HCT116 (cell line): ENCODE results near the gene ADGRL3. TPM values are rescaled to one million over a fixed set of nuclear protein-coding genes. Genes with fewer than 3 reads are reported as not detected.

Source experiments
- ATAC-seq: fragments of 200-7000 bp; cut with Tn5 transposase; 2 replicates; pipeline ENCODE4 v1.9.1; 2020; ENCODE audit warnings: mild to moderate bottlenecking, moderate library complexity
- BruUV-seq: library from RNA; stranded (reverse); fragments of 400-500 nt; replicated peaks from 2 replicates; lab custom pipeline; 2021; lab: Mats Ljungman, UMichigan
- CTCF ChIA-PET: fragments of 300-600 bp; sonication (Branson Sonifier 250); formaldehyde crosslinking; loops from one replicate; lab custom pipeline; 2021; ENCODE audit warnings: antibody characterized with exemption; lab: Charles Lee
- POLR2A ChIA-PET: fragments of 300-600, 350-600 bp; sonication (Branson Sonifier 250); formaldehyde crosslinking; loops from one replicate; lab custom pipeline; 2021; ENCODE audit warnings: antibody characterized with exemption; lab: Charles Lee
- RAD21 ChIA-PET, 2 experiments: fragments of 300-600 bp; sonication (Branson Sonifier 250); formaldehyde crosslinking; loops; one replicate each; lab custom pipeline; 2023; ENCODE audit warnings: low total read pairs in 2 of 2; ENCODE audit not compliant: uncharacterized antibody in 2 of 2, unreplicated experiment in 2 of 2, low non-redundant PET in 1 of 2; lab: Charles Lee
- DNase-seq: peaks from one replicate; pipeline ENCODE4 v3.0.0-alpha.2; 2010; ENCODE audit warnings: low read depth, low spot score
- H2AFZ ChIP-seq: fragments of 200-600 bp; shearing (Covaris generic), sonication (generic); 2 replicates; pipeline ENCODE4 v1.6.1; 2017; ENCODE audit warnings: low read depth, mixed run types, mixed read lengths, antibody characterized with exemption, low read length; ENCODE audit not compliant: poor library complexity, severe bottlenecking
- H3K27ac ChIP-seq: 2 replicates; pipeline ENCODE4 v1.5.1; 2012; ENCODE audit warnings: low read depth, low read length
- H3K27me3 ChIP-seq: fragments of 200-600 bp; sonication (generic); 2 replicates; pipeline ENCODE4 v1.6.1; 2016; ENCODE audit warnings: mixed run types, low read length, mixed read lengths; ENCODE audit not compliant: insufficient read depth
- H3K36me3 ChIP-seq, 2 experiments: fragments of 200-500 bp in 1 of 2; fragments of 200-600 bp in 1 of 2; sonication (Bioruptor generic) in 1 of 2; sonication (generic) in 1 of 2; 2 replicates each; pipeline versions ENCODE4 v1.5.1 to v1.6.1; 2014 to 2016; ENCODE audit warnings: low read length in 2 of 2, inconsistent platforms in 1 of 2, mixed read lengths in 1 of 2, mixed run types in 1 of 2; ENCODE audit not compliant: insufficient read depth in 2 of 2, control insufficient read depth in 1 of 2
- H3K4me1 ChIP-seq, 2 experiments: fragments of 200-600 bp in 1 of 2; sonication (generic) in 1 of 2; 2 replicates each; pipeline versions ENCODE4 v1.5.1 to v1.6.1; 2012 to 2017; ENCODE audit warnings: low read length in 2 of 2, inconsistent platforms in 1 of 2, mild to moderate bottlenecking in 1 of 2, mixed read lengths in 1 of 2, mixed run types in 1 of 2, moderate library complexity in 1 of 2; ENCODE audit not compliant: insufficient read depth in 2 of 2, control insufficient read depth in 1 of 2
- H3K4me2 ChIP-seq: fragments of 200-600 bp; sonication (generic); 2 replicates; pipeline ENCODE4 v1.6.1; 2017; ENCODE audit warnings: mixed run types, low read length, mixed read lengths
- H3K4me3 ChIP-seq, 2 experiments: fragments of 200-600 bp in 1 of 2; sonication (generic) in 1 of 2; replicated peaks in 1 of 2; 2 replicates each; pipeline ENCODE4 v1.5.1; 2011 to 2016; ENCODE audit warnings: low read length in 2 of 2, control low read depth in 1 of 2, low read depth in 1 of 2, mild to moderate bottlenecking in 1 of 2, mixed read lengths in 1 of 2, mixed run types in 1 of 2
- H3K79me2 ChIP-seq: fragments of 200-600 bp; sonication (generic); 2 replicates; pipeline ENCODE4 v1.6.1; 2017; ENCODE audit warnings: mild to moderate bottlenecking, mixed run types, low read length, moderate library complexity, mixed read lengths; ENCODE audit not compliant: insufficient read depth
- H3K9ac ChIP-seq: fragments of 200-600 bp; sonication (generic); 2 replicates; pipeline ENCODE4 v1.6.1; 2016; ENCODE audit warnings: low read length, mixed read lengths
- H3K9me2 ChIP-seq: fragments of 200-600 bp; sonication (generic), shearing (Covaris generic); 2 replicates; pipeline ENCODE4 v1.6.1; 2017; ENCODE audit warnings: mixed run types, mild to moderate bottlenecking, moderate library complexity; ENCODE audit not compliant: insufficient read depth
- H3K9me3 ChIP-seq, 2 experiments: fragments of 200-500 bp in 1 of 2; fragments of 200-600 bp in 1 of 2; sonication (Bioruptor generic) in 1 of 2; sonication (generic) in 1 of 2; 2 replicates each; pipeline ENCODE4 v1.6.1; 2014 to 2017; ENCODE audit warnings: low read length in 2 of 2, mixed read lengths in 2 of 2, inconsistent platforms in 1 of 2, low read depth in 1 of 2, mild to moderate bottlenecking in 1 of 2, mixed run types in 1 of 2, moderate library complexity in 1 of 2; ENCODE audit not compliant: control insufficient read depth in 1 of 2, insufficient read depth in 1 of 2
- H4K20me1 ChIP-seq: fragments of 200-600 bp; sonication (generic), shearing (Covaris generic); 2 replicates; pipeline ENCODE4 v1.6.1; 2017; ENCODE audit warnings: mixed run types, mild to moderate bottlenecking, moderate library complexity; ENCODE audit not compliant: insufficient read depth
- ATF3 ChIP-seq: IDR thresholded peaks from 2 replicates; pipeline ENCODE4 v1.6.1; 2012
- CBX3 ChIP-seq: IDR thresholded peaks from 2 replicates; pipeline ENCODE4 v1.6.1; 2012; ENCODE audit warnings: low read depth
- CEBPB ChIP-seq: IDR thresholded peaks from 2 replicates; pipeline ENCODE4 v1.6.1; 2012; ENCODE audit warnings: low read depth
- EZH2phosphoT487 ChIP-seq: fragments of 200-600 bp; IDR thresholded peaks from 2 replicates; pipeline ENCODE4 v1.6.1; 2018; ENCODE audit warnings: antibody characterized with exemption, borderline replicate concordance
- FOSL1 ChIP-seq: IDR thresholded peaks from 2 replicates; pipeline ENCODE4 v1.6.1; 2012; ENCODE audit warnings: low read depth
- JUND ChIP-seq: IDR thresholded peaks from 2 replicates; pipeline ENCODE4 v1.6.1; 2012
- POLR2A ChIP-seq: IDR thresholded peaks from 2 replicates; pipeline ENCODE4 v1.7.0; 2011; ENCODE audit warnings: borderline replicate concordance; ENCODE audit not compliant: insufficient read depth, insufficient read length; ENCODE audit errors: extremely low read depth
- POLR2AphosphoS5 ChIP-seq: IDR thresholded peaks from 2 replicates; pipeline ENCODE4 v1.6.1; 2011; ENCODE audit warnings: mild to moderate bottlenecking, low read depth, low read length, moderate library complexity
- SIN3A ChIP-seq: IDR thresholded peaks from 2 replicates; pipeline ENCODE4 v1.6.1; 2012; ENCODE audit warnings: low read depth
- SP1 ChIP-seq: IDR thresholded peaks from 2 replicates; pipeline ENCODE4 v1.6.1; 2012; ENCODE audit warnings: low read depth
- SRF ChIP-seq: IDR thresholded peaks from 2 replicates; pipeline ENCODE4 v1.6.1; 2012; ENCODE audit warnings: low read depth
- TCF7L2 ChIP-seq: IDR thresholded peaks from 2 replicates; pipeline ENCODE4 v1.7.0; 2011; ENCODE audit warnings: borderline replicate concordance, inconsistent platforms; ENCODE audit not compliant: insufficient read depth, insufficient read length; ENCODE audit errors: extremely low read depth
- ZBTB33 ChIP-seq: IDR thresholded peaks from 2 replicates; pipeline ENCODE4 v1.6.1; 2011; ENCODE audit warnings: mild to moderate bottlenecking, low read length, moderate library complexity; ENCODE audit not compliant: insufficient replicate concordance; ENCODE audit errors: extremely low read depth
- ZFX ChIP-seq: fragments of 450-650 bp; IDR thresholded peaks from 2 replicates; pipeline ENCODE4 v1.6.1; 2017
- intact Hi-C: fragments of 100-400 bp; cut with micrococcal nuclease; formaldehyde crosslinking; loops from 2 replicates; pipeline ENCODE4 v1.10.0; 2022
- total RNA-seq: library from RNA; stranded (reverse); gene quantifications from one replicate; pipeline ENCODE4 v1.2.1, GENCODE V29; 2021; ENCODE audit not compliant: unreplicated experiment
- TF ChIP-seq, protein P1 (sequence below), 3 experiments: fragments of 200-600 bp in 1 of 3; sonication (generic) in 1 of 3; IDR thresholded peaks in 2 of 3; conservative IDR thresholded peaks in 1 of 3; 2 replicates each; pipeline ENCODE4 v1.5.1; 2012 to 2017; ENCODE audit warnings: low read depth in 2 of 3, low read length in 2 of 3, antibody characterized with exemption in 1 of 3, borderline replicate concordance in 1 of 3, control low read depth in 1 of 3, mild to moderate bottlenecking in 1 of 3, mixed read lengths in 1 of 3, mixed run types in 1 of 3, moderate library complexity in 1 of 3; ENCODE audit not compliant: insufficient read depth in 1 of 3

ADGRL3 gene
- total RNA-seq, 1 experiment from 2014 or later, result not detected

GRCh38 chr4:62003695-62004094 is 803.6 kb downstream of the ADGRL3 start:
- BruUV-seq, result no TSS peak
- intact Hi-C loops, result no loop called here

DNA sequence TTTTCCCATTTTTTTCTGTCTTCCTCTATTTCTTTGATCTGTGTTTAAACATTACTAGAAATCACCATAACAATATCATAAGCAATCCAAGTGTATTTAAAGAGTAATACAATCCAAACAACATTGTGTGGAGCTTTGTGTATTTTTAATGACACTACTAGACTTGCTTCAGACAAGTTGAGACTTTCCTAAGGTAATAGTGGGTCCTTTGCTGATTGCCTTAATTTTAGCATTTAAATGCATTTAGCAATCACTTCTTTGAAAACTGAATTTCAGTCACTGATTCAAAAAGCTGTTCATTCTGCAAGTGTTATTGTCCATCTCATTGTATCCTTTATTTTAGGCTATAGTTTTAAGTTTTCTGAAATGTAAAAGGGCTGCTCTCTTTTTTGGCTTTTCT is 804.8 kb downstream of the ADGRL3 start:
- Histone ChIP-seq H3K4me1 (no peaks in the 10 kb centered on the region), H3K4me3 (no peak overlapping the region), H3K79me2 (no peaks in the 10 kb centered on the region), H3K9ac (no peak overlapping the region), H3K9me2 (no peaks in the 10 kb centered on the region), H3K27ac (no peak overlapping the region), H3K27me3 (no peaks in the 10 kb centered on the region), H2AFZ (no peak overlapping the region), H3K9me3 (peaks cover 8 to 11% of the 10 kb centered on the region in 2 experiments; a peak in 2 of 4 replicates), H3K36me3 (no peaks in the 10 kb centered on the region), H3K4me2 (no peak overlapping the region), H4K20me1 (no peaks in the 10 kb centered on the region; the same call in 1 of the 2 replicates)
- intact Hi-C loops, result no loop called here
- BruUV-seq, result no TSS peak
- ChIA-PET RAD21 (no interaction called here), CTCF (no interaction called here), POLR2A (no interaction called here)
- TF ChIP-seq, protein P1, sequence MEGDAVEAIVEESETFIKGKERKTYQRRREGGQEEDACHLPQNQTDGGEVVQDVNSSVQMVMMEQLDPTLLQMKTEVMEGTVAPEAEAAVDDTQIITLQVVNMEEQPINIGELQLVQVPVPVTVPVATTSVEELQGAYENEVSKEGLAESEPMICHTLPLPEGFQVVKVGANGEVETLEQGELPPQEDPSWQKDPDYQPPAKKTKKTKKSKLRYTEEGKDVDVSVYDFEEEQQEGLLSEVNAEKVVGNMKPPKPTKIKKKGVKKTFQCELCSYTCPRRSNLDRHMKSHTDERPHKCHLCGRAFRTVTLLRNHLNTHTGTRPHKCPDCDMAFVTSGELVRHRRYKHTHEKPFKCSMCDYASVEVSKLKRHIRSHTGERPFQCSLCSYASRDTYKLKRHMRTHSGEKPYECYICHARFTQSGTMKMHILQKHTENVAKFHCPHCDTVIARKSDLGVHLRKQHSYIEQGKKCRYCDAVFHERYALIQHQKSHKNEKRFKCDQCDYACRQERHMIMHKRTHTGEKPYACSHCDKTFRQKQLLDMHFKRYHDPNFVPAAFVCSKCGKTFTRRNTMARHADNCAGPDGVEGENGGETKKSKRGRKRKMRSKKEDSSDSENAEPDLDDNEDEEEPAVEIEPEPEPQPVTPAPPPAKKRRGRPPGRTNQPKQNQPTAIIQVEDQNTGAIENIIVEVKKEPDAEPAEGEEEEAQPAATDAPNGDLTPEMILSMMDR (IDR thresholded peaks at IDR 0.05 in 2 of 3, conservative IDR thresholded peaks at IDR 0.05 in 1 of 3; ENCODE audit: borderline replicate concordance in 1 of 3, insufficient read depth in 1 of 3, low read depth in 2 of 3, low read length in 2 of 3), result no peak
- no peak for TF ChIP-seq TCF7L2
- TF ChIP-seq EZH2phosphoT487, result no peak
- no peak for TF ChIP-seq CEBPB
- no peak for TF ChIP-seq ATF3
- TF ChIP-seq ZFX, result no peak
- no peak for TF ChIP-seq POLR2A
- no peak for TF ChIP-seq ZBTB33
- no peak for TF ChIP-seq SP1
- no peak for TF ChIP-seq SRF
- no peak for TF ChIP-seq JUND
- no peak for TF ChIP-seq SIN3A
- no peak for TF ChIP-seq FOSL1
- DNase-seq (no peak), ATAC-seq (no peak)

More at GRCh38 chr4:62003695-62004094, 803.6 kb downstream of the ADGRL3 start:
- no peaks in the 10 kb centered on the region; the same call in 1 of the 2 replicates for H4K20me1 ChIP-seq
- H3K9ac ChIP-seq, result no peak overlapping the region
- no peak overlapping the region for H3K4me2 ChIP-seq
- no peak overlapping the region for H3K27ac ChIP-seq
- no peaks in the 10 kb centered on the region for H3K27me3 ChIP-seq
- TF ChIP-seq POLR2AphosphoS5 (no peak), ATF3 (no peak), CBX3 (no peak), SRF (no peak), JUND (no peak), SP1 (no peak)
- no peaks in the 10 kb centered on the region for H3K79me2 ChIP-seq
- DNase-seq (no peak), ATAC-seq (no peak)
- H2AFZ ChIP-seq, result no peak overlapping the region
- RAD21 ChIA-PET, result no interaction called here
- CTCF ChIA-PET, result no interaction called here
- H3K4me3 ChIP-seq, result no peak overlapping the region
- POLR2A ChIA-PET, result no interaction called here
- H3K4me1 ChIP-seq, result no peaks in the 10 kb centered on the region
- H3K36me3 ChIP-seq, result no peaks in the 10 kb centered on the region
- H3K9me3 ChIP-seq, result peaks cover 8 to 11% of the 10 kb centered on the region in 2 experiments; a peak in 2 of 4 replicates
- no peaks in the 10 kb centered on the region for H3K9me2 ChIP-seq
